Tibial artery (tissue), 4 donors: ENCODE measurements around the gene POLN.
"Not testable (repeated sequence)": the region's sequence is repeated elsewhere in the genome, so short reads cannot be mapped to it uniquely, and the experiment has no call there.

ENCODE experiments used
- DNase-seq, 2 donors: peaks; one replicate each; pipeline ENCODE4 v3.0.0-alpha.2; 2019
- H3K27ac ChIP-seq, 2 donors: fragments of 200-600 bp; sonication (generic) in 1 of 2; 1 replicate in 1 of 2; 2 replicates in 1 of 2; pipeline ENCODE4 v1.5.1; 2018 to 2019; ENCODE audit warnings: mild to moderate bottlenecking in 1 of 2
- H3K27me3 ChIP-seq, 2 donors: fragments of 200-600 bp; sonication (generic) in 1 of 2; one replicate each; pipeline versions ENCODE4 v1.5.1 to v1.6.0; 2016 to 2019
- H3K36me3 ChIP-seq, 3 donors: fragments of 200-600 bp; sonication (generic) in 2 of 3; one replicate each; pipeline ENCODE4 v1.5.1; 2016 to 2019; ENCODE audit warnings: mild to moderate bottlenecking in 2 of 3
- H3K4me1 ChIP-seq, 4 donors: fragments of 200-600 bp; sonication (generic) in 2 of 4; 1 replicate in 3 of 4; 2 replicates in 1 of 4; pipeline ENCODE4 v1.5.1; 2016 to 2019
- H3K4me3 ChIP-seq, 2 donors: fragments of 200-600 bp; sonication (generic) in 1 of 2; 1 replicate in 1 of 2; 2 replicates in 1 of 2; pipeline ENCODE4 v1.5.1; 2018 to 2019; ENCODE audit warnings: mild to moderate bottlenecking in 2 of 2
- H3K9me3 ChIP-seq, 3 donors: fragments of 200-600 bp; sonication (generic) in 1 of 3; one replicate each; pipeline ENCODE4 v1.5.1; 2016 to 2019
- CTCF ChIP-seq, 2 experiments: fragments of 200-600 bp in 1 of 2; fragments of 450-650 bp in 1 of 2; IDR thresholded peaks; one replicate each; pipeline ENCODE4 v1.5.1; 2017 to 2019; ENCODE audit warnings: antibody characterized with exemption in 2 of 2, mild to moderate bottlenecking in 1 of 2, moderate library complexity in 1 of 2
- intact Hi-C: fragments of 100-400 bp; cut with DNase I; formaldehyde crosslinking; loops from one replicate; pipeline ENCODE4 v1.15.0; 2023; ENCODE audit warnings: low total_unique reads

Gene POLN

GRCh38 chr4:2036327-2036726 lies 205.6 kb downstream of the POLN start:
- Histone ChIP-seq H3K9me3 (no peaks in the 10 kb centered on the region), H3K27ac (no peak overlapping the region), H3K4me1 (peaks cover 0 to 12% (median 11%) of the 10 kb centered on the region in 4 donors), H3K27me3 (peaks cover 0 to 29% of the 10 kb centered on the region in 2 donors), H3K4me3 (no peak overlapping the region), H3K36me3 (no peaks in the 10 kb centered on the region)
- no peak for TF ChIP-seq CTCF (IDR thresholded peaks at IDR 0.05)
- no peak for DNase-seq
- intact Hi-C loops: no loop called here

- peaks cover 0 to 12% of the 10 kb centered on the region in 2 donors for H3K27me3 ChIP-seq
- H3K9me3 ChIP-seq, H3K4me3 ChIP-seq, H3K36me3 ChIP-seq, DNase-seq, intact Hi-C loops, H3K4me1 ChIP-seq, H3K27ac ChIP-seq: not testable (repeated sequence)
These were observed 210.8 kb downstream of the POLN start for GRCh38 chr4:2031161-2031560.

- DNase-seq, H3K27ac ChIP-seq, H3K4me1 ChIP-seq, H3K9me3 ChIP-seq, H3K4me3 ChIP-seq, intact Hi-C loops, H3K36me3 ChIP-seq: not testable (repeated sequence)
- H3K27me3 ChIP-seq: peaks cover 0 to 11% of the 10 kb centered on the region in 2 donors
These were observed 214.8 kb downstream of the POLN start for GRCh38 chr4:2027120-2027519.

- no peak overlapping the region for H3K27ac ChIP-seq
- no peaks in the 10 kb centered on the region for H3K36me3 ChIP-seq
- TF ChIP-seq CTCF (IDR thresholded peaks at IDR 0.05): no peak
- intact Hi-C loops: no loop called here
- H3K9me3 ChIP-seq: no peaks in the 10 kb centered on the region
- H3K4me3 ChIP-seq: no peak overlapping the region
- no peak for DNase-seq
- no peaks in the 10 kb centered on the region for H3K4me1 ChIP-seq
- peaks cover 0 to 23% of the 10 kb centered on the region in 2 donors for H3K27me3 ChIP-seq
These were observed 216.1 kb downstream of the POLN start for GRCh38 chr4:2025817-2026216.

- DNase-seq: no peak
- H3K27me3 ChIP-seq: peaks cover 0 to 21% of the 10 kb centered on the region in 2 donors
- no peaks in the 10 kb centered on the region for H3K9me3 ChIP-seq
- intact Hi-C loops: no loop called here
- H3K4me1 ChIP-seq: no peaks in the 10 kb centered on the region
- H3K27ac ChIP-seq: no peak overlapping the region
- no peak for TF ChIP-seq CTCF (IDR thresholded peaks at IDR 0.05)
- no peak overlapping the region for H3K4me3 ChIP-seq
- H3K36me3 ChIP-seq: no peaks in the 10 kb centered on the region
These were observed 217.2 kb downstream of the POLN start for GRCh38 chr4:2024683-2025082.
